CD14-positive monocyte (primary cell): ENCODE data around the gene ABCA7. TPM values are rescaled to one million over a fixed set of nuclear protein-coding genes. Genes with fewer than 3 reads are reported as not detected.

Experiments used
- DNase-seq, 3 donors: peaks; one replicate each; pipeline ENCODE4 v3.0.0-alpha.2; 2011 to 2022
- H2AFZ ChIP-seq: 2 replicates; pipeline ENCODE4 v1.6.0; 2012; ENCODE audit warnings: mild to moderate bottlenecking, low read depth, low read length, inconsistent platforms; ENCODE audit not compliant: insufficient read depth, poor library complexity, severe bottlenecking
- H3K27ac ChIP-seq, 2 donors: 1 replicate in 1 of 2; 2 replicates in 1 of 2; pipeline ENCODE4 v1.5.1; 2012 to 2013; ENCODE audit warnings: low read length in 2 of 2, control low read depth in 1 of 2, inconsistent platforms in 1 of 2, low read depth in 1 of 2, mild to moderate bottlenecking in 1 of 2
- H3K27me3 ChIP-seq, 2 donors: one replicate each; pipeline versions ENCODE4 v1.6.0 to v1.6.1; 2011 to 2013; ENCODE audit warnings: low read length in 2 of 2; ENCODE audit not compliant: control insufficient read depth in 2 of 2, insufficient read depth in 2 of 2
- H3K36me3 ChIP-seq, 2 donors: replicated peaks in 1 of 2; 1 replicate in 1 of 2; 2 replicates in 1 of 2; pipeline versions ENCODE4 v1.5.1 to v1.6.1; 2012 to 2013; ENCODE audit warnings: low read length in 2 of 2, control low read depth in 1 of 2, inconsistent platforms in 1 of 2, mild to moderate bottlenecking in 1 of 2; ENCODE audit not compliant: insufficient read depth in 2 of 2, control insufficient read depth in 1 of 2
- H3K4me1 ChIP-seq, 2 donors: 1 replicate in 1 of 2; 2 replicates in 1 of 2; pipeline versions ENCODE4 v1.5.1 to v1.6.1; 2012 to 2013; ENCODE audit warnings: low read length in 2 of 2, control low read depth in 1 of 2, inconsistent platforms in 1 of 2, mild to moderate bottlenecking in 1 of 2, moderate library complexity in 1 of 2; ENCODE audit not compliant: insufficient read depth in 2 of 2, control insufficient read depth in 1 of 2
- H3K4me2 ChIP-seq: replicated peaks from 2 replicates; pipeline ENCODE3; 2012; ENCODE audit warnings: low read length, moderate library complexity, mild to moderate bottlenecking; ENCODE audit not compliant: poor library complexity, severe bottlenecking; ENCODE audit errors: extremely low read depth
- H3K4me3 ChIP-seq, 3 experiments: fragments of 200-600 bp in 1 of 3; sonication (generic) in 1 of 3; replicated peaks in 1 of 3; 1 replicate in 2 of 3; 2 replicates in 1 of 3; pipeline ENCODE4 v1.5.1; 2011 to 2013; ENCODE audit warnings: low read length in 3 of 3, mild to moderate bottlenecking in 3 of 3, control low read depth in 2 of 3, low read depth in 2 of 3, inconsistent platforms in 1 of 3, moderate library complexity in 1 of 3
- H3K79me2 ChIP-seq: 2 replicates; pipeline ENCODE4 v1.6.0; 2012; ENCODE audit warnings: mild to moderate bottlenecking, control low read depth, inconsistent platforms, low read length, moderate library complexity; ENCODE audit not compliant: insufficient read depth
- H3K9ac ChIP-seq: 2 replicates; pipeline ENCODE4 v1.6.0; 2017; ENCODE audit warnings: low read length, mild to moderate bottlenecking; ENCODE audit not compliant: insufficient read depth, poor library complexity, severe bottlenecking
- H3K9me3 ChIP-seq, 2 donors: replicated peaks in 1 of 2; 1 replicate in 1 of 2; 2 replicates in 1 of 2; pipeline versions ENCODE4 v1.5.1 to v1.6.1; 2012 to 2013; ENCODE audit warnings: low read length in 2 of 2, control low read depth in 1 of 2; ENCODE audit not compliant: control insufficient read depth in 1 of 2, insufficient read depth in 1 of 2
- H4K20me1 ChIP-seq: 2 replicates; pipeline ENCODE4 v1.6.0; 2012; ENCODE audit warnings: mild to moderate bottlenecking, low read length, control low read depth, moderate library complexity; ENCODE audit not compliant: insufficient read depth
- H3K27ac Mint-ChIP-seq, 7 donors: one replicate each; pipeline ENCODE4 v1.8.0; 2020; ENCODE audit warnings: mild to moderate bottlenecking in 7 of 7, mixed read lengths in 7 of 7, moderate library complexity in 6 of 7, inconsistent platforms in 2 of 7
- H3K27me3 Mint-ChIP-seq, 3 donors: one replicate each; pipeline ENCODE4 v1.8.0; 2021 to 2022; ENCODE audit warnings: low read depth in 3 of 3, mild to moderate bottlenecking in 3 of 3, mixed read lengths in 3 of 3, moderate library complexity in 3 of 3, inconsistent platforms in 1 of 3
- H3K36me3 Mint-ChIP-seq, 2 donors: one replicate each; pipeline ENCODE4 v1.8.0; 2020; ENCODE audit warnings: mixed read lengths in 2 of 2, inconsistent platforms in 1 of 2, mild to moderate bottlenecking in 1 of 2
- H3K4me1 Mint-ChIP-seq: one replicate; pipeline ENCODE4 v1.8.0; 2020; ENCODE audit warnings: mild to moderate bottlenecking, mixed read lengths
- H3K4me3 Mint-ChIP-seq, 2 donors: one replicate each; pipeline ENCODE4 v1.8.0; 2020; ENCODE audit warnings: mild to moderate bottlenecking in 2 of 2, mixed read lengths in 2 of 2, moderate library complexity in 1 of 2
- H3K9me3 Mint-ChIP-seq, 7 donors: one replicate each; pipeline ENCODE4 v1.8.0; 2020 to 2022; ENCODE audit warnings: mixed read lengths in 7 of 7, mild to moderate bottlenecking in 6 of 7, moderate library complexity in 6 of 7, inconsistent platforms in 2 of 7
- CTCF ChIP-seq: fragments of 200-600 bp; IDR thresholded peaks from one replicate; pipeline ENCODE4 v1.8.0; 2022; ENCODE audit warnings: antibody characterized with exemption, mild to moderate bottlenecking
- WGBS: methylation state at CpG from one replicate; pipeline ENCODE4 v1.1.5; 2013; ENCODE audit warnings: missing lambda C conversion rate; ENCODE audit not compliant: insufficient coverage; 5-methylcytosine and 5-hydroxymethylcytosine counted together
- intact Hi-C, 2 donors: fragments of 100-400 bp; cut with micrococcal nuclease; formaldehyde crosslinking; loops; one replicate each; pipeline versions ENCODE4 v1.15.0 to v1.15.1; 2023
- polyA plus RNA-seq, 3 donors: library from polyadenylated mRNA; depleted of rRNA in 1 of 3; unstranded in 2 of 3; stranded (reverse) in 1 of 3; fragments of 300-500 nt in 2 of 3; fragments of >200 nt in 1 of 3; fragmentation: Illumina TruSeq in 2 of 3; gene quantifications; 1 replicate in 2 of 3; 2 replicates in 1 of 3; pipeline ENCODE4 v1.2.3, GENCODE V29; 2012 to 2021

ABCA7 gene
- polyA plus RNA-seq, 3 donors: 1.7 to 104 (median 7.8) TPM

- Histone ChIP-seq H3K27ac (peak overlapping the region; percentile 85 to 99), H3K9ac (peak overlapping the region; percentile 88), H3K4me3 (peak overlapping the region; percentile 78 to 86 (median 82)), H3K4me1 (peaks cover 65 to 74% of the 10 kb centered on the region in 2 donors), H3K4me2 (peak overlapping the region; percentile 93), H4K20me1 (peaks cover 44% of the 10 kb centered on the region), H2AFZ (no peak overlapping the region), H3K9me3 (peaks cover 0 to 10% of the 10 kb centered on the region in 2 donors), H3K27me3 (no peaks in the 10 kb centered on the region), H3K79me2 (peaks cover 27% of the 10 kb centered on the region), H3K36me3 (peaks cover 21 to 32% of the 10 kb centered on the region in 2 donors)
- peak; percentile 64 to 80 (median 76) for DNase-seq
- peaks cover 0 to 3% (median 0%) of the 10 kb centered on the region in 3 donors for H3K27me3 Mint-ChIP-seq
- H3K27ac Mint-ChIP-seq: peak overlapping the region; percentile 38 to 91 (median 76)
- H3K9me3 Mint-ChIP-seq: peaks cover 7 to 14% (median 9%) of the 10 kb centered on the region in 7 donors
- peaks cover 43% of the 10 kb centered on the region for H3K4me1 Mint-ChIP-seq
- intact Hi-C loops: loop anchor here (5.0 to 10.0 kb wide), 5 partner anchors 37 to 177 kb away; partner anchors contain the start of genes ARHGAP45 (in 2 of the 2), ARID3A (in 1 of the 2), ATP5F1D (in 1 of the 2) and CIRBP (in 1 of the 2)
- peaks cover 7 to 20% of the 10 kb centered on the region in 2 donors for H3K36me3 Mint-ChIP-seq
- under 1% methylated on average over 83 of the region's 93 CpGs for WGBS
- peak; percentile 21 for TF ChIP-seq CTCF
- peak overlapping the region; percentile 78 to 80 for H3K4me3 Mint-ChIP-seq
These were observed 64.6 kb downstream of the ABCA7 start for GRCh38 chr19:1104311-1105007.

GRCh38 chr19:1105008-1105872, 65.3 kb downstream of the ABCA7 start:
- Histone ChIP-seq H3K36me3 (peaks cover 29 to 40% of the 10 kb centered on the region in 2 donors), H3K4me2 (peak overlapping the region; percentile 93), H3K4me3 (peak overlapping the region; percentile 78 to 86 (median 82)), H3K27me3 (no peaks in the 10 kb centered on the region), H3K79me2 (peaks cover 27% of the 10 kb centered on the region), H3K4me1 (peaks cover 57 to 66% of the 10 kb centered on the region in 2 donors), H4K20me1 (peaks cover 51% of the 10 kb centered on the region), H3K27ac (peak overlapping the region; percentile 74 to 77), H3K9me3 (peaks cover 0 to 2% of the 10 kb centered on the region in 2 donors), H3K9ac (peak overlapping the region; percentile 88), H2AFZ (no peak overlapping the region)
- no peak for DNase-seq
- WGBS: 46% methylated on average over 65 of the region's 69 CpGs
- Mint-ChIP-seq H3K4me3 (peak overlapping the region; percentile 78 to 80), H3K9me3 (peaks cover 0 to 6% (median under 1%) of the 10 kb centered on the region in 7 donors), H3K4me1 (peaks cover 40% of the 10 kb centered on the region), H3K27ac (peak overlapping the region; percentile 38 to 91 (median 76)), H3K27me3 (peaks cover 0 to 3% (median 0%) of the 10 kb centered on the region in 3 donors), H3K36me3 (peaks cover 9 to 28% of the 10 kb centered on the region in 2 donors)
- TF ChIP-seq CTCF: no peak
- intact Hi-C loops: loop anchor here in 1 of 2 donors (10.0 kb wide), 2 partner anchors 80 to 140 kb away; partner anchors contain the start of genes ATP5F1D, CNN2, MIDN and RNU6-2
